Effector memory CD8-positive, alpha-beta T cell (primary cell): ENCODE data around the gene RYR3.

Source experiments
- ATAC-seq: fragments of 150-1000 bp; cut with Tn5 transposase; replicated peaks from 2 replicates; pipeline ENCODE4 v1.10.0; 2021; ENCODE audit warnings: mild to moderate bottlenecking, moderate library complexity
- DNase-seq, 3 experiments: peaks; one replicate each; pipeline ENCODE4 v3.0.0; 2021
- H3K27ac Mint-ChIP-seq, 2 donors: one replicate each; pipeline ENCODE4 v1.8.0; 2022; ENCODE audit warnings: mild to moderate bottlenecking in 2 of 2, mixed read lengths in 2 of 2, moderate library complexity in 2 of 2
- H3K27me3 Mint-ChIP-seq, 2 donors: one replicate each; pipeline ENCODE4 v1.8.0; 2022; ENCODE audit warnings: mixed read lengths in 2 of 2
- H3K36me3 Mint-ChIP-seq: one replicate; pipeline ENCODE4 v1.8.0; 2022; ENCODE audit warnings: mild to moderate bottlenecking, moderate library complexity, mixed read lengths; ENCODE audit not compliant: insufficient read depth
- H3K4me1 Mint-ChIP-seq, 2 donors: one replicate each; pipeline ENCODE4 v1.8.0; 2022; ENCODE audit warnings: low read depth in 2 of 2, mixed read lengths in 2 of 2
- H3K4me3 Mint-ChIP-seq, 2 donors: one replicate each; pipeline ENCODE4 v1.8.0; 2022; ENCODE audit warnings: mild to moderate bottlenecking in 2 of 2, mixed read lengths in 2 of 2, moderate library complexity in 2 of 2
- H3K9me3 Mint-ChIP-seq, 2 donors: one replicate each; pipeline ENCODE4 v1.8.0; 2022; ENCODE audit warnings: mixed read lengths in 2 of 2

RYR3 gene

DNA sequence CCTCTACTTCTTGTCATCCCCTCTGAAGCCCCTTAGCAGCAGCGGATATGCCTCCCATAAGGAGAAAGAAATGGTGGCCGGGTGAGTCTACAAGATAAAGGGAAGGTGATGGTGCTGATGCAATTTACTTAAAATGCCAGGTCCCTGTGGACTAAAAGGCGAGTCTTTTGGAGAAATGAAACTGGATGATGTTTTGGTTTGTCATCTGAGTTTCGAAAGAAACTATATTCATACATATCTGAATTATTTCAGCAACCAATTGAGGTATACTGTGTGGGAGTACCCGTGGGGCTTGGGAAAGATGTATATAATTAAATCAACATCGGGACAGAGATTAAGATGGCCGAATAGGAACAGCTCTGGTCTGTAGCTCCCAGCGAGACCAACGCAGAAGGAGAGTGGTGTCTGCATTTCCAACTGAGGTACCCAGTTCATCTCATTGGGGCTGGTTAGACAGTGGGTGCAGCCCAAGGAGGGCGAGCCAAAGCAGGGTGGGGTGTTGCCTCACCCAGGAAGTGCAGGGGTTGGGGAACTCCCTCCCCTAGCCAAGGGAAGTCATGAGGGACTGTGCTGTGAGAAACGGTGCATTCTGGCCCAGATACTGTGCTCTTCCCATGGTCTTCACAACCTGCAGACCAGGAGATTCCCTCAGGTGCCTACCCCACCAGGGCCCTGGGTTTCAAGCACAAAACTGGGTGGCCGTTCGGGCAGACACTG lies 446.9 kb downstream of the RYR3 start:
- H3K4me1 Mint-ChIP-seq: no peaks in the 10 kb centered on the region
- ATAC-seq (no peak), DNase-seq (no peak)
- no peaks in the 10 kb centered on the region for H3K9me3 Mint-ChIP-seq
- no peak overlapping the region for H3K4me3 Mint-ChIP-seq
- peaks cover 52 to 53% of the 10 kb centered on the region in 2 donors for H3K27me3 Mint-ChIP-seq
- H3K27ac Mint-ChIP-seq: no peak overlapping the region
- H3K36me3 Mint-ChIP-seq: no peaks in the 10 kb centered on the region

DNA sequence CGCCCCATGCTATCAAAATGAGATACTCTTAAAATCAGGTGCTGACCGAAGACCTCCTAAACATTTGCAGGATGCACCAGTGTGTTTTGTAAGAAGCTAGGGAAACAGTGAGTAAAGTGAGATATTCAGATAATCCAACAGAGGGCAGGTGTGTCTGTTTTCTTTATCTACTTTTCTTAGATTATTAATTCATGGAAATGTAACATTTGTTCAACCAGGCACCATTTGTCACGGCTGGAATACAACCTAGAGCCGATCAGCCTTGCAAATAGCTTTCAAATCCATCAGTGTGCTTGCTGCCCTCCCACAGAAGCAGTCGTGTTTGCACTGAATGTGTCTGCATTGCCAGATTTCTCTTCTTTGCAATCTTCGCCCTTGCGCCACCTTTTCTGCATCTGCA lies 455.6 kb downstream of the RYR3 start:
- ATAC-seq: no peak
- H3K36me3 Mint-ChIP-seq: no peaks in the 10 kb centered on the region
- H3K27ac Mint-ChIP-seq: no peak overlapping the region

DNA sequence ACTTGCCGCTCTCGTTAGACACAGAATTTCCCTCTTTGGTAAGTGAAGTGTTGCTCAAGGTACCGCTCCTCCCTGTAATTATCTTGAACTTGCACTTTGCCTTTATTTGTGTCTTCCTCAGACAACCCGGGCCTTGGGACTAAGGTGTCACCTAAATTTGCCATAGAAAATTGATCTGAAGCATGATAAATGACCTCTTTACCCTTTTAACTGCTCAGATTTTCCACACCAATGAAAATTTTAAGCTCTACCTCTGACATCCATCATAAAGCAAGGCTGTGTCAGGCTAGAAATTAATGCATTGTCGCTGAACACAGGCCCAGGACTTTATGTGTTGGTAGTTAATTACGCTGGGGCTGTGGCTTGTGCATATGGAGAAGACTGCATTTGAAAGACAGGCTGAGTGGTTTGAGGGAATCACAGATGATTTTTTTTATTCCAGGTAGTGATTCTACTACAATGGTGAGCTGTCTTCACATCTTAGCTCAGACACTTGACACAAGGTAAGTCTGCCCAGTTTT lies 458.0 kb downstream of the RYR3 start:
- ATAC-seq: no peak
- H3K4me3 Mint-ChIP-seq: no peak overlapping the region

More for the DNA sequence above, 455.6 kb downstream of the RYR3 start:
- no peak overlapping the region for H3K4me3 Mint-ChIP-seq
- no peaks in the 10 kb centered on the region for H3K4me1 Mint-ChIP-seq
- no peak for DNase-seq
- peaks cover 8 to 16% of the 10 kb centered on the region in 2 donors for H3K27me3 Mint-ChIP-seq
- H3K9me3 Mint-ChIP-seq: no peaks in the 10 kb centered on the region

GRCh38 chr15:33773969-33774368 lies 463.2 kb downstream of the RYR3 start:
- no peak for DNase-seq
- Mint-ChIP-seq H3K9me3 (peaks cover 0 to 3% of the 10 kb centered on the region in 2 donors), H3K36me3 (no peaks in the 10 kb centered on the region), H3K4me3 (no peak overlapping the region), H3K27me3 (peaks cover 19 to 37% of the 10 kb centered on the region in 2 donors), H3K27ac (no peak overlapping the region), H3K4me1 (no peaks in the 10 kb centered on the region)
- no peak for ATAC-seq

More for the DNA sequence above, 458.0 kb downstream of the RYR3 start:
- Mint-ChIP-seq H3K4me1 (no peaks in the 10 kb centered on the region), H3K36me3 (no peaks in the 10 kb centered on the region), H3K9me3 (no peaks in the 10 kb centered on the region), H3K27me3 (peaks cover 6 to 8% of the 10 kb centered on the region in 2 donors), H3K27ac (no peak overlapping the region)
- no peak for DNase-seq

GRCh38 chr15:33778852-33779251 lies 468.1 kb downstream of the RYR3 start:
- H3K27me3 Mint-ChIP-seq: peaks cover 24 to 50% of the 10 kb centered on the region in 2 donors
- no peak for DNase-seq
- no peaks in the 10 kb centered on the region for H3K36me3 Mint-ChIP-seq
- peaks cover 0 to 3% of the 10 kb centered on the region in 2 donors for H3K9me3 Mint-ChIP-seq
- H3K4me1 Mint-ChIP-seq: no peaks in the 10 kb centered on the region
- no peak overlapping the region for H3K27ac Mint-ChIP-seq
- no peak overlapping the region for H3K4me3 Mint-ChIP-seq
- ATAC-seq: no peak

DNA sequence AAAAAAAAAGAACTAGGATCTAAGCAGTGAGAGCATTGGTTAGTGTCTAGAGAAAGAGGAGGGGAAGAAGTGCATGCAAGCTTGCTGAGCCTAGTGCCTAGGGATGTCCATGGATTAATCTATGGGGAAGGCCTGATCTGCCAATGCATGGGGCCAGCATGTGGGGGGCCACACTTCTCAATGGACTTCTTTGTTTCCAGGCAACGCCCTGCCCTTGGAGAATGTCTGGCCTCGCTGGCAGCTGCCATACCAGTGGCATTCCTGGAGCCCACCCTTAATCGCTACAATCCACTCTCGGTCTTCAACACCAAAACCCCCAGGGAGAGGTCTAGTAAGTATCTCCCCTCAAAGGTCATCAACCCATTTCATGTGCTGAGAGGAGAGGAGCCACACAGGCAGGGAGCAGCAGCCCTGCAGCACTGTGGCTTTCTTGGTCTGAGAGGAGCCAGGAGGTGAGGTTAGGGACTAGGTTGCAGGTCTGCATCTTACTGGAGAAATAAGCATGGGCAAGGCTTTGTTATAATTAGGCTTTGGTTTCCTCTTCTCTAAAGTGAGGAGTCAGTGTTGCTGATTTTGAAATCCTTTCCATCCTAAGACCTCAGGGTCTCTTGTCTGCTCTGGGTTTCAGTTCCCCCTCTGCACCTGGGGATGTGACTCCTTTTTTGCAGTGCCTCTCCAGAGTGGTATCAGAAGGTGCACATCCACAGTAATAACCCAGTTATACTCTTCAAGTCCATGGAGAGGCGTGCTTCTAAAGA lies 469.4 kb downstream of the RYR3 start:
- Mint-ChIP-seq H3K4me1 (no peaks in the 10 kb centered on the region), H3K4me3 (no peak overlapping the region), H3K27ac (no peak overlapping the region), H3K36me3 (no peaks in the 10 kb centered on the region), H3K27me3 (peaks cover 31 to 57% of the 10 kb centered on the region in 2 donors), H3K9me3 (peaks cover 0 to 3% of the 10 kb centered on the region in 2 donors)
- DNase-seq (no peak), ATAC-seq (no peak)

DNA sequence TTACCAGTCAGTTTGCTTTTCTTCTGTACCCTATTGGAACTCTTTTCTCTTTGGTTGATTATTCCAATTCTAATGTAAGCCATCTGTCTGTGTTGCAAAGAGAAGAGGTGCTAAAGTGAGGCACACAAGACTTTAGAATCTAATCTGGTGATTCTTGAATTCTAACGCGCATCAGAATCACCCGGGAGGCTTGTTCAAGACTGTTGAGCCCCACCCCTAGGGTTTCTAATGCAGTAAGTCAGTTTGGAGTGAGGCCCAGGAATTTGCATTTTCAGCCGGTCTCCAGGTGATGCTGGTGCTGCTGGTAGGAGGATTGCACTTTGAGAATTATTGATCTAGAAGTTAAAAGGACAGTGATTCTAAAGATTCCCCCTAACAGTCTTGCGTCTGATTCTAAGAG lies 472.2 kb downstream of the RYR3 start:
- DNase-seq (no peak), ATAC-seq (no peak)
- Mint-ChIP-seq H3K4me1 (no peaks in the 10 kb centered on the region), H3K36me3 (no peaks in the 10 kb centered on the region), H3K4me3 (no peak overlapping the region), H3K27me3 (peaks cover 31 to 53% of the 10 kb centered on the region in 2 donors), H3K9me3 (peaks cover 0 to 3% of the 10 kb centered on the region in 2 donors), H3K27ac (no peak overlapping the region)

DNA sequence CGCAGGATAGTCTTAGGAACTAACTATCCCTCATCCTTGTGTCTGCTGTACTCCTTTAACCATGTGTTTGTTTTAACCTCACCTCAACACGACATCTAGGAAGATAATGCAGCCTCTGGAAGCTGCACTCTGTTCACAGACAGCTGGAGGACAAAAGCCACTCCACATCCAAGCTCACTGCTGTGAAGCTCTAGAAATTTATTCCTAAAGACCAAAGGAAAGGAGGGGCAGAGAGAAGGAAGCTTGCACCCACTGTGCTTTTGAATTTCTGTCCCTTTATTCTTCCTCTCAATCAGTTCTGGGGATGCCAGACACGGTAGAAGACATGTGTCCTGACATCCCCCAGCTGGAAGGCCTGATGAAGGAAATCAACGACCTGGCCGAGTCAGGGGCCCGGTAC lies 474.6 kb downstream of the RYR3 start:
- ATAC-seq (no peak), DNase-seq (no peak)
- H3K4me3 Mint-ChIP-seq: no peak overlapping the region
- H3K9me3 Mint-ChIP-seq: no peaks in the 10 kb centered on the region
- peaks cover 5 to 6% of the 10 kb centered on the region in 2 donors for H3K4me1 Mint-ChIP-seq
- peaks cover 26 to 39% of the 10 kb centered on the region in 2 donors for H3K27me3 Mint-ChIP-seq
- no peak overlapping the region for H3K27ac Mint-ChIP-seq
- H3K36me3 Mint-ChIP-seq: no peaks in the 10 kb centered on the region

DNA sequence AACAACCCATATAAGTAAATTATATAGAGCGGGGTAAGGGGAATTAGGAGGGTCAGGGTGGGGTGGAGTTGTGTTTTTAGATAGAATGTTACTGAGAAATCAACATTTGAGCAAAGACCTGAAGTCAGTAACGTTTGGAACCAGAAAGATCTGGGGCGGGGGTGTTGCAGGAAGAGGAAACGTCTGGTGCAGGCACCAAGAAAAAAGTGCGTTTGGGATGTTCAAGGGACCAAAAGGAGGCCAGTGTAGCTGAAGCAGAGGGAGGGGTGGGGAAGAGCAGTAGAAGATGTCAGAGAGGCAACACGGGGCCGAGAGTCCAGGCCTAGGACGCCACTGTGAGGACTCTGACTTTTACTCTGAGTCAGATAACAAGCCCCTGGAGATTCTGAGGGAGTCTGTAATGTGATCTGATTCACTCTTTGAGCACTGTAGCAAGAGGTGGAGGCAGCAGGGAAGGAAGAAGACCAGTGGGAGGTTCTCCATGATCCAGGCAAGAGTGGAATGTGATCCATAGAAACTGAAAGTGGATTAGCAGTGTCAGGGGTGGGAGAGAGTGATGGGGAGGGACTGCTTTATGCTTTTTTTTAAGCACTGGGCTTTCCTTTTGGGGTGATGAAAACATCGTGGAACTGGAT lies 478.3 kb downstream of the RYR3 start:
- H3K27ac Mint-ChIP-seq: no peak overlapping the region
- no peak overlapping the region for H3K4me3 Mint-ChIP-seq
- ATAC-seq: no peak

DNA sequence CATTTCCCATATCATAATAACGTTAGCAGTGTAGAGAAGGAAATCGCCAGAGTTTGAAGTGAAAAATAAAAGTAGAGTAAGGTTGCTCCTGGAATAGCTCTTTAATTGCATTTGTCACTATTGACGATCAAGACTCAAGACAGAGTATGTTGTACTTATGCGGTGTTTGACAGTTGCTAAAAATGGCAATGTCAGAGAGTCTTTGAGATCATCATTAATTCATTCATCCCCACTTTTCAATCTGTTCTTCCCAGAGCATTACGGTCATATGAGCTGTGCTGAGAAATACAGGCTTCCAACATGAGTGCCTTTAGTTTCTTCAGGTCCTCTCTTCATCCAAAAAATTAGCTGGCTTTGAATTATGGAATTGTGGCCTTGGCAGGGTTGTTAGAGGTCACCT lies 483.7 kb downstream of the RYR3 start:
- H3K27ac Mint-ChIP-seq: no peak overlapping the region
- no peaks in the 10 kb centered on the region for H3K36me3 Mint-ChIP-seq
- DNase-seq (no peak), ATAC-seq (no peak)
- H3K4me1 Mint-ChIP-seq: no peaks in the 10 kb centered on the region
- peaks cover 7 to 18% of the 10 kb centered on the region in 2 donors for H3K27me3 Mint-ChIP-seq
- no peak overlapping the region for H3K4me3 Mint-ChIP-seq
- no peaks in the 10 kb centered on the region for H3K9me3 Mint-ChIP-seq

More for the DNA sequence above, 478.3 kb downstream of the RYR3 start:
- Mint-ChIP-seq H3K36me3 (no peaks in the 10 kb centered on the region), H3K9me3 (no peaks in the 10 kb centered on the region), H3K4me1 (peaks cover 5 to 6% of the 10 kb centered on the region in 2 donors), H3K27me3 (peaks cover 21 to 31% of the 10 kb centered on the region in 2 donors)
- DNase-seq: no peak

DNA sequence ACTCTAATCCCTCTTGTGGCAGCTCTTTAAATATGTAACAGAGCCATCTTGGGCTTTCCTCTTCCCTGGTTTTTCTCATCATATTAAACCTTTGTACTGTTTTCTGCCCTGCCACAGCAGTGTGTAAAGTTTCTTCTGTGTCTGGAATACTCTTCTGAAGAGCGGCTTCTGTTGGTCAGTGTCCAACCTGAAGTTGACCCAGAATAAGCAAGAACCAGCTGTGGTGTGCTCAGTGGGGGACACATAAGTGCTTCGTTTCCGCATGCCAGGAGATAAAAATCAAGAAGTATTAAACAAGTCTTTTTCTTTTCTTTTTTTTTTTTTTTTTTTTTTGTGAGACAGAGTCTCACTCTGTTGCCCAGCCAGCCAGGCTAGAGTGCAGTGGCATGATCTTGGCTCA lies 484.3 kb downstream of the RYR3 start:
- Mint-ChIP-seq H3K9me3 (no peaks in the 10 kb centered on the region), H3K4me1 (no peaks in the 10 kb centered on the region), H3K36me3 (no peaks in the 10 kb centered on the region), H3K27ac (no peak overlapping the region), H3K27me3 (peaks cover 7 to 18% of the 10 kb centered on the region in 2 donors), H3K4me3 (no peak overlapping the region)
- DNase-seq (no peak), ATAC-seq (no peak)

- no peaks in the 10 kb centered on the region for H3K4me1 Mint-ChIP-seq
- no peaks in the 10 kb centered on the region for H3K9me3 Mint-ChIP-seq
- DNase-seq (no peak), ATAC-seq (no peak)
- H3K4me3 Mint-ChIP-seq: no peak overlapping the region
- H3K27me3 Mint-ChIP-seq: peaks cover 7 to 18% of the 10 kb centered on the region in 2 donors
- no peaks in the 10 kb centered on the region for H3K36me3 Mint-ChIP-seq
- no peak overlapping the region for H3K27ac Mint-ChIP-seq
Observed at GRCh38 chr15:33797651-33798050, 486.9 kb downstream of the RYR3 start.

GRCh38 chr15:33801954-33802353 lies 491.2 kb downstream of the RYR3 start:
- no peaks in the 10 kb centered on the region for H3K4me1 Mint-ChIP-seq
- peaks cover 6 to 22% of the 10 kb centered on the region in 2 donors for H3K27me3 Mint-ChIP-seq
- no peak overlapping the region for H3K27ac Mint-ChIP-seq
- no peaks in the 10 kb centered on the region for H3K9me3 Mint-ChIP-seq
- H3K4me3 Mint-ChIP-seq: no peak overlapping the region
- peaks cover 2% of the 10 kb centered on the region for H3K36me3 Mint-ChIP-seq
- DNase-seq (no peak), ATAC-seq (no peak)
